GM12878 (cell line): ENCODE measurements around the gene MUSK. TPM values are rescaled to one million over a fixed set of nuclear protein-coding genes. Genes with fewer than 3 reads are reported as not detected.

Experiments used
- CEBPB ChIP-seq, 2 experiments: fragments of 150-350 bp in 1 of 2; IDR thresholded peaks; 2 replicates each; pipeline ENCODE4 v1.6.1; 2012 to 2014; ENCODE audit warnings: low read depth in 2 of 2, low read length in 2 of 2, borderline replicate concordance in 1 of 2, inconsistent platforms in 1 of 2
- CHD2 ChIP-seq: IDR thresholded peaks from 2 replicates; pipeline ENCODE4 v1.6.1; 2011; ENCODE audit warnings: low read depth, low read length, improper control_type of control experiment, borderline replicate concordance
- FOS ChIP-seq: IDR thresholded peaks from 3 replicates; pipeline ENCODE4 v1.6.1; 2011; ENCODE audit warnings: borderline replicate concordance; ENCODE audit not compliant: insufficient read length; ENCODE audit errors: extremely low read depth
- MEF2B ChIP-seq: fragments of 450-650 bp; IDR thresholded peaks from 2 replicates; pipeline ENCODE4 v1.6.1; 2018; ENCODE audit warnings: mild to moderate bottlenecking, moderate library complexity; ENCODE audit not compliant: partially characterized antibody, poor library complexity, severe bottlenecking
- MTA2 ChIP-seq: fragments of 450-650 bp; IDR thresholded peaks from 2 replicates; pipeline ENCODE4 v1.6.1; 2016; ENCODE audit warnings: low read depth, mild to moderate bottlenecking, moderate library complexity
- MYC ChIP-seq: IDR thresholded peaks from 2 replicates; pipeline ENCODE4 v1.6.1; 2011; ENCODE audit warnings: mild to moderate bottlenecking, low read length, moderate library complexity, inconsistent platforms; ENCODE audit not compliant: insufficient read depth, insufficient replicate concordance, insufficient read length, severe bottlenecking
- PRDM15 ChIP-seq: fragments of 450-650 bp; formaldehyde crosslinking; IDR thresholded peaks from 2 replicates; pipeline ENCODE4 v1.4.0; 2020; ENCODE audit warnings: mild to moderate bottlenecking, moderate library complexity
- RAD51 ChIP-seq: fragments of 450-650 bp; IDR thresholded peaks from 2 replicates; pipeline ENCODE4 v1.6.1; 2016; ENCODE audit warnings: moderate library complexity, mild to moderate bottlenecking, inconsistent platforms
- STAT3 ChIP-seq: IDR thresholded peaks from 2 replicates; pipeline ENCODE4 v1.6.1; 2011; ENCODE audit warnings: low read depth, low read length, improper control_type of control experiment
- TAF1 ChIP-seq: IDR thresholded peaks from 2 replicates; pipeline ENCODE4 v1.6.1; 2011; ENCODE audit warnings: mild to moderate bottlenecking, low read depth, low read length, borderline replicate concordance
- ZBTB40 ChIP-seq: fragments of 450-650 bp; IDR thresholded peaks from 2 replicates; pipeline ENCODE4 v1.6.1; 2016; ENCODE audit warnings: mild to moderate bottlenecking, moderate library complexity, borderline replicate concordance
- polyA plus RNA-seq, 11 experiments: library from polyadenylated mRNA; depleted of rRNA in 4 of 11; unstranded in 6 of 11; stranded (reverse) in 5 of 11; fragments of >200 nt; fragmentation: Nextera tagmentation in 4 of 11; fragmentation: Illumina TruSeq in 1 of 11; extraction: Ambion mirVana in 4 of 11; extraction: Trizol in 1 of 11; gene quantifications; 1 replicate in 1 of 11; 2 replicates in 10 of 11; pipeline versions ENCODE4 v1.2.1 to v1.2.3, GENCODE V29; 2011 to 2016; ENCODE audit warnings: inconsistent platforms in 2 of 11, missing spikeins in 2 of 11, low read depth in 1 of 11
- total RNA-seq, 4 experiments: library from RNA; depleted of rRNA in 3 of 4; stranded (reverse); fragments of >200 nt in 3 of 4; fragmentation: Illumina TruSeq in 1 of 4; extraction: Trizol in 1 of 4; gene quantifications; 2 replicates each; pipeline versions ENCODE4 v1.2.1 to v1.2.3, GENCODE V29; 2013 to 2021
- TF ChIP-seq, protein P1 (sequence below): IDR thresholded peaks from 2 replicates; pipeline ENCODE4 v1.6.1; 2011; ENCODE audit warnings: low read depth, mild to moderate bottlenecking, low read length, moderate library complexity, borderline replicate concordance; ENCODE audit errors: extremely low read depth
- TF ChIP-seq, protein P2 (sequence below): fragments of 450-650 bp; IDR thresholded peaks from 2 replicates; pipeline ENCODE4 v1.6.1; 2017; ENCODE audit warnings: mild to moderate bottlenecking, moderate library complexity
- TF ChIP-seq, protein P3 (sequence below): fragments of 450-650 bp; IDR thresholded peaks from 2 replicates; pipeline ENCODE4 v1.6.1; 2017; ENCODE audit warnings: borderline replicate concordance

MUSK gene
- total and polyA plus RNA-seq, 10 of the 15 experiments (the other 5 are each of a cell fraction or from before 2014, with no cell fraction given) = 0.04 to 0.19 (median 0.10) TPM; not detected in 5

DNA sequence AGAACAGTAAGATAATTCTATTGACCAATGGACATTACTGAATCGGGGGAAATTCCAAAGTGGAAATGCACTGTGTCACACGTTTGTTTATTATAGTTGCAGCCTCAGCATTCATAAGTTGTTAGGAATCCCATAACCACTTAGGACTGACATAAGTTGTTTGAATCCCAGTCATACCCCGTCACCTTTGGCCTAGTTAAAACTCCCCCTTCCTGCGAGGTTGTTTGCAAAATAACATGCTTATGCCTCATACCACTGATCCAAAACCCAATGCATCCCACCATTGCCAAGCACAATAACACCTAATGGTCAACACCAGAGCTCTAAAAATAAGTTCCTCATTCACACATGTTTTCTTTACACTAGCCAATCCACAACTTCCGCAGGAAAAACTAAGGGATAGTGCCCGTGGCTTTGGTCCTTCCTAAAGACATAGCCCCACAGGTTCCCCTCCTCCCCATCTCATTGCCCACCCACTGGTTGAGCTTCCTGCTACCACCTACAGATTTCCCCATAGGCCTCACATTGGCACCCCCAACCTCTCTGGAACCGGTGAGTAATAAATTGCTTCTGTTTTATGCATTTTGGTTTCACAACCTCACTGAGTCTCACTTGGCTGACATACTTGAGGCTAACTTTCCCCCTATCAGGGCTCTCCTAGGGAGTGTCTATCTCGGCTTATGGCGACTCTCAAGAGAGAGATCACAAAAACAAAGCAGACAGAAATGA lies 42.3 kb upstream of the MUSK start (continued):
- no peak for TF ChIP-seq CEBPB (IDR thresholded peaks at IDR 0.05; ENCODE audit: borderline replicate concordance in 1 of 2, low read depth in 2 of 2, low read length in 2 of 2)
- peak; percentile 61 for TF ChIP-seq MEF2B
- no peak for TF ChIP-seq MYC
- peak; percentile 84 for TF ChIP-seq MTA2
- no peak for TF ChIP-seq FOS
- TF ChIP-seq, protein P1, sequence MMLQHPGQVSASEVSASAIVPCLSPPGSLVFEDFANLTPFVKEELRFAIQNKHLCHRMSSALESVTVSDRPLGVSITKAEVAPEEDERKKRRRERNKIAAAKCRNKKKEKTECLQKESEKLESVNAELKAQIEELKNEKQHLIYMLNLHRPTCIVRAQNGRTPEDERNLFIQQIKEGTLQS = no peak
- TF ChIP-seq CHD2 = 0 out of 2 replicates have a peak, but pooled peaks have one; percentile 30
- no peak for TF ChIP-seq RAD51
- TF ChIP-seq, protein P2, sequence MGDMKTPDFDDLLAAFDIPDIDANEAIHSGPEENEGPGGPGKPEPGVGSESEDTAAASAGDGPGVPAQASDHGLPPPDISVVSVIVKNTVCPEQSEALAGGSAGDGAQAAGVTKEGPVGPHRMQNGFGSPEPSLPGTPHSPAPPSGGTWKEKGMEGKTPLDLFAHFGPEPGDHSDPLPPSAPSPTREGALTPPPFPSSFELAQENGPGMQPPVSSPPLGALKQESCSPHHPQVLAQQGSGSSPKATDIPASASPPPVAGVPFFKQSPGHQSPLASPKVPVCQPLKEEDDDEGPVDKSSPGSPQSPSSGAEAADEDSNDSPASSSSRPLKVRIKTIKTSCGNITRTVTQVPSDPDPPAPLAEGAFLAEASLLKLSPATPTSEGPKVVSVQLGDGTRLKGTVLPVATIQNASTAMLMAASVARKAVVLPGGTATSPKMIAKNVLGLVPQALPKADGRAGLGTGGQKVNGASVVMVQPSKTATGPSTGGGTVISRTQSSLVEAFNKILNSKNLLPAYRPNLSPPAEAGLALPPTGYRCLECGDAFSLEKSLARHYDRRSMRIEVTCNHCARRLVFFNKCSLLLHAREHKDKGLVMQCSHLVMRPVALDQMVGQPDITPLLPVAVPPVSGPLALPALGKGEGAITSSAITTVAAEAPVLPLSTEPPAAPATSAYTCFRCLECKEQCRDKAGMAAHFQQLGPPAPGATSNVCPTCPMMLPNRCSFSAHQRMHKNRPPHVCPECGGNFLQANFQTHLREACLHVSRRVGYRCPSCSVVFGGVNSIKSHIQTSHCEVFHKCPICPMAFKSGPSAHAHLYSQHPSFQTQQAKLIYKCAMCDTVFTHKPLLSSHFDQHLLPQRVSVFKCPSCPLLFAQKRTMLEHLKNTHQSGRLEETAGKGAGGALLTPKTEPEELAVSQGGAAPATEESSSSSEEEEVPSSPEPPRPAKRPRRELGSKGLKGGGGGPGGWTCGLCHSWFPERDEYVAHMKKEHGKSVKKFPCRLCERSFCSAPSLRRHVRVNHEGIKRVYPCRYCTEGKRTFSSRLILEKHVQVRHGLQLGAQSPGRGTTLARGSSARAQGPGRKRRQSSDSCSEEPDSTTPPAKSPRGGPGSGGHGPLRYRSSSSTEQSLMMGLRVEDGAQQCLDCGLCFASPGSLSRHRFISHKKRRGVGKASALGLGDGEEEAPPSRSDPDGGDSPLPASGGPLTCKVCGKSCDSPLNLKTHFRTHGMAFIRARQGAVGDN = no peak
- TF ChIP-seq, protein P3, sequence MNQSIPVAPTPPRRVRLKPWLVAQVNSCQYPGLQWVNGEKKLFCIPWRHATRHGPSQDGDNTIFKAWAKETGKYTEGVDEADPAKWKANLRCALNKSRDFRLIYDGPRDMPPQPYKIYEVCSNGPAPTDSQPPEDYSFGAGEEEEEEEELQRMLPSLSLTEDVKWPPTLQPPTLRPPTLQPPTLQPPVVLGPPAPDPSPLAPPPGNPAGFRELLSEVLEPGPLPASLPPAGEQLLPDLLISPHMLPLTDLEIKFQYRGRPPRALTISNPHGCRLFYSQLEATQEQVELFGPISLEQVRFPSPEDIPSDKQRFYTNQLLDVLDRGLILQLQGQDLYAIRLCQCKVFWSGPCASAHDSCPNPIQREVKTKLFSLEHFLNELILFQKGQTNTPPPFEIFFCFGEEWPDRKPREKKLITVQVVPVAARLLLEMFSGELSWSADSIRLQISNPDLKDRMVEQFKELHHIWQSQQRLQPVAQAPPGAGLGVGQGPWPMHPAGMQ = no peak
- no peak for TF ChIP-seq PRDM15
- TF ChIP-seq ZBTB40 = no peak
- no peak for TF ChIP-seq STAT3
- TF ChIP-seq TAF1 = no peak
